Activated CD8-positive, alpha-beta T cell treated with anti-CD3 and anti-CD28 coated beads for 36 hours (primary cell): Measurements from ENCODE around the gene TXNRD2. TPM values are rescaled to one million over a fixed set of nuclear protein-coding genes. Genes with fewer than 3 reads are reported as not detected.
"Not testable (repeated sequence)": the region's sequence is repeated elsewhere in the genome, so short reads cannot be mapped to it uniquely, and the experiment has no call there.

Source experiments
- ATAC-seq: fragments of 200-7000 bp; cut with Tn5 transposase; one replicate; pipeline ENCODE4 v1.10.0; 2021; ENCODE audit warnings: mild to moderate bottlenecking, moderate library complexity
- CTCF ChIA-PET: fragments of 350-600 bp; sonication (Branson Sonifier 250); formaldehyde crosslinking; loops from one replicate; lab custom pipeline; 2021; ENCODE audit warnings: antibody characterized with exemption; lab: Charles Lee
- POLR2A ChIA-PET: fragments of 350-600 bp; sonication (Branson Sonifier 250); formaldehyde crosslinking; loops from one replicate; lab custom pipeline; 2021; ENCODE audit warnings: antibody characterized with exemption; lab: Charles Lee
- DNase-seq: peaks from one replicate; pipeline ENCODE4 v3.0.0-alpha.2; 2020
- H3K27ac Mint-ChIP-seq: one replicate; pipeline ENCODE4 v1.8.0; 2021; ENCODE audit warnings: mild to moderate bottlenecking, mixed read lengths
- H3K27me3 Mint-ChIP-seq: one replicate; pipeline ENCODE4 v1.8.0; 2021; ENCODE audit warnings: mixed read lengths
- H3K36me3 Mint-ChIP-seq: one replicate; pipeline ENCODE4 v1.8.0; 2021; ENCODE audit warnings: low read depth, mixed read lengths
- H3K4me1 Mint-ChIP-seq: one replicate; pipeline ENCODE4 v1.8.0; 2021; ENCODE audit warnings: low read depth, mixed read lengths
- H3K4me3 Mint-ChIP-seq: one replicate; pipeline ENCODE4 v1.8.0; 2021; ENCODE audit warnings: mild to moderate bottlenecking, moderate library complexity, mixed read lengths
- H3K9me3 Mint-ChIP-seq: one replicate; pipeline ENCODE4 v1.8.0; 2021; ENCODE audit warnings: mixed read lengths
- intact Hi-C: fragments of 100-400 bp; cut with micrococcal nuclease; formaldehyde crosslinking; loops from one replicate; pipeline ENCODE4 v1.10.0; 2022
- total RNA-seq, 2 experiments: library from RNA; stranded (reverse); gene quantifications; one replicate each; pipeline ENCODE4 v1.2.3, GENCODE V29; 2021
- TF ChIP-seq, protein P1 (sequence below): fragments of 200-600 bp; IDR thresholded peaks from one replicate; pipeline ENCODE4 v1.8.0; 2022; ENCODE audit warnings: antibody characterized with exemption, mild to moderate bottlenecking

TXNRD2 gene
- total RNA-seq, 2 experiments from 2014 or later: 18.0 to 18.5 TPM

DNA sequence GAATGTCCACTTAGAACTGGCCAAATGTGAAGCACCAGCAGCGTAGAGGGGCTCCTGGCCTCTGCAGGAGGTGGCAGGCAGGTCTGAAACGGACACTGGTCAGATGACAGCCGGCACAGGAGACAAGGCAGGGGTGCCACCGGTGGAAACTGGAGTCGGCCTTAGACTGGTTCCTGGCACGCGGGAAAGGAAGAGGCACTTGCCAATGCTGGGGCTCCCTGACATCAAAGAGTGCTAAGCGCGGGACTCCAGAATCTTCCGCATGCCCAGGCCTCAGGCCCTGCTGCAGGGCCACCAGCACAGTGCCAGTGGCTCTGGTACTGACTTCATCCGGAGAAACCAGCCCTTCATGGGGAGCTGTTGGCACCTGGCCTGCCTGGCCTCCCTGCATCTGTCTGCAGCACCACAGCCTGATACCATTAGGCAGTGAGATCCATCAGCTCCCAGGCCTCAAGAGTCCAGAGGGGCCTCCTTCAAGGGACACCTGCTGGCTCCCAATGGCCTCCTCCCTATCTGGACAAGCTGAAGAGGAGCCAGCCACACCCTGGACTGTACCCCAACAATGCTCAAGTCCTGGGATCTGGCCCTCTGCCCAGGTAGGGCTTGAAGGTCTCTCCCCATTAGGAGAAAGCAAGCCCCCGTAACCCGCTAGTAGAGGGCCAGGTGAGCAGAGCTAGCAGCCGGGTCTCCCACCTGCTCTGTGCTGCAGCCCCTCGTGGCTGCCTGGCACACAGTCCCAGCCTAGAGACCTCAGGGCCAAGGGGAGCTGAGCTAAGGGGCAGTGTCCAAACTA, 57.3 kb downstream of the TXNRD2 start:
- Mint-ChIP-seq H3K4me1 (peaks cover 28% of the 10 kb centered on the region), H3K36me3 (no peaks in the 10 kb centered on the region), H3K27ac (no peak overlapping the region), H3K27me3 (no peaks in the 10 kb centered on the region), H3K4me3 (no peak overlapping the region), H3K9me3 (no peaks in the 10 kb centered on the region)
- ChIA-PET POLR2A (interaction anchor here (0.7 to 1.6 kb wide), 3 partner anchors 18 to 29 kb away, joined by 3 to 7 read pairs (median 3); no protein-coding TSS in a partner anchor), CTCF (interaction anchor here (1.1 to 4.6 kb wide), 6 partner anchors 9 to 153 kb away, joined by 3 to 26 read pairs (median 6); no protein-coding TSS in a partner anchor)
- intact Hi-C loops: no loop called here
- DNase-seq (peak; percentile 1), ATAC-seq (no peak)
- TF ChIP-seq, protein P1, sequence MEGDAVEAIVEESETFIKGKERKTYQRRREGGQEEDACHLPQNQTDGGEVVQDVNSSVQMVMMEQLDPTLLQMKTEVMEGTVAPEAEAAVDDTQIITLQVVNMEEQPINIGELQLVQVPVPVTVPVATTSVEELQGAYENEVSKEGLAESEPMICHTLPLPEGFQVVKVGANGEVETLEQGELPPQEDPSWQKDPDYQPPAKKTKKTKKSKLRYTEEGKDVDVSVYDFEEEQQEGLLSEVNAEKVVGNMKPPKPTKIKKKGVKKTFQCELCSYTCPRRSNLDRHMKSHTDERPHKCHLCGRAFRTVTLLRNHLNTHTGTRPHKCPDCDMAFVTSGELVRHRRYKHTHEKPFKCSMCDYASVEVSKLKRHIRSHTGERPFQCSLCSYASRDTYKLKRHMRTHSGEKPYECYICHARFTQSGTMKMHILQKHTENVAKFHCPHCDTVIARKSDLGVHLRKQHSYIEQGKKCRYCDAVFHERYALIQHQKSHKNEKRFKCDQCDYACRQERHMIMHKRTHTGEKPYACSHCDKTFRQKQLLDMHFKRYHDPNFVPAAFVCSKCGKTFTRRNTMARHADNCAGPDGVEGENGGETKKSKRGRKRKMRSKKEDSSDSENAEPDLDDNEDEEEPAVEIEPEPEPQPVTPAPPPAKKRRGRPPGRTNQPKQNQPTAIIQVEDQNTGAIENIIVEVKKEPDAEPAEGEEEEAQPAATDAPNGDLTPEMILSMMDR: no peak

GRCh38 chr22:19883446-19883845, 58.2 kb downstream of the TXNRD2 start:
- peak; percentile 0 for DNase-seq
- H3K4me1 Mint-ChIP-seq: peaks cover 27% of the 10 kb centered on the region
- H3K27ac Mint-ChIP-seq, H3K27me3 Mint-ChIP-seq, H3K9me3 Mint-ChIP-seq, H3K4me3 Mint-ChIP-seq, ATAC-seq, H3K36me3 Mint-ChIP-seq, intact Hi-C loops: not testable (repeated sequence)
- ChIA-PET CTCF (interaction anchor here (4.6 kb wide), 1 partner anchor 152 kb away, joined by 26 read pairs; no protein-coding TSS in a partner anchor), POLR2A (interaction anchor here (1.0 kb wide), 1 partner anchor 20 kb away, joined by 3 read pairs; no protein-coding TSS in a partner anchor)

DNA sequence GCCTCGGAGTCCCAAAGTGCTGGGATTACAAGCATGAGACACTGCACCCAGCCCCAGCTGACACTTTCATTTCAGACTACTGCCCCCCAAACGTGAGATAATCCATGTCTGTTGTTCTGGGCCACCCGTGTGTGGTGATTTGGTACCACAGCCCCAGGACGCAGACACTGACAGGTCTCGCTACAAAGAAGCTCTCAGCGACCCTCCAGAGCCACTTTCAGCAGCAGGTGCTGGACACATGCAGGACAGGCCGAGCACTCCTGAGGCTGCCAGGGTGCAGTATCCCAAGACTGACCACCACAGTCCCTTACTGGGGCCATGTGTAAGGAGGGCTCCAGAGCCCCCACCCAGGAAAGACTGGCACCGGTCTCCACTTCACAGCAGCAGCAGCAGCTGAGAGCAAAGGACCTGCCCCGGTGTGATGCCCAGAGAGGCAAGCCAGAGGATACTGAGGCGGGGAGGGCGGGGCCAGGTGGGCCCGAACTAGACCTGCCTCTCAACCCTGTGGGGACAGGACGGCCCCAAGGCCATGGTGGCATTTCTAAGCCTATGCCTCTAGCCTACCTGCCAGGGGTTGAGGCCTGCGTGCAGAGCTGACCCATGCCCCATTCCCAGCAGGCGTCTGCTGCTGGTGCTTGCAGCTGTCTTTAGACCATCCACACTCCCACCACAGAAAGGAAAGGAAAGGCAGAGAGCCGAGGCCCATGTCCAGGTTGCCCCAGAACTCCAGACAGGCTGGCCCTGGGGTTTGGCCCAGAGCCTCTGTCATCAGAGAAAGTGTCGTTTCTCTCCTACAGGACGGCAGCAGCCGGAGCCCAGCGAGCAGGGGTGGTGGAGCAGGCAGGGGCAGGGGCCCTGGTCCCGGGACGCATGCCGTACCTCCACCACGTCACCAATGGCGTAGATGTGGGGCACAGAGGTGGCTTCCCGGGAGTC, 58.9 kb downstream of the TXNRD2 start:
- H3K4me3 Mint-ChIP-seq: no peak overlapping the region
- H3K4me1 Mint-ChIP-seq: peaks cover 21% of the 10 kb centered on the region
- H3K27me3 Mint-ChIP-seq: no peaks in the 10 kb centered on the region
- ChIA-PET POLR2A (no interaction called here), CTCF (interaction anchor here (1.5 to 4.6 kb wide), 2 partner anchors 152 kb away, joined by 5 to 26 read pairs; no protein-coding TSS in a partner anchor)
- H3K36me3 Mint-ChIP-seq: no peaks in the 10 kb centered on the region
- H3K9me3 Mint-ChIP-seq: no peaks in the 10 kb centered on the region
- TF ChIP-seq, protein P1: no peak
- no peak for ATAC-seq
- H3K27ac Mint-ChIP-seq: no peak overlapping the region
- DNase-seq: peak; percentile 0
- intact Hi-C loops: no loop called here

GRCh38 chr22:19880786-19881569, 60.6 kb downstream of the TXNRD2 start:
- CTCF ChIA-PET: interaction anchor here (1.1 to 1.5 kb wide), 2 partner anchors 18 to 150 kb away, joined by 3 to 5 read pairs; no protein-coding TSS in a partner anchor
- POLR2A ChIA-PET: no interaction called here

More at GRCh38 chr22:19880786-19881569, 60.6 kb downstream of the TXNRD2 start:
- DNase-seq: no peak
- Mint-ChIP-seq H3K27ac (no peak overlapping the region), H3K9me3 (no peaks in the 10 kb centered on the region), H3K36me3 (no peaks in the 10 kb centered on the region), H3K4me3 (no peak overlapping the region), H3K27me3 (no peaks in the 10 kb centered on the region), H3K4me1 (peaks cover 5% of the 10 kb centered on the region)
- no peak for ATAC-seq
- TF ChIP-seq, protein P1: no peak
- intact Hi-C loops: no loop called here
